Stimulated activated CD4-positive, alpha-beta T cell treated with anti-CD3 and anti-CD28 coated beads, Interleukin-4, amount 100 ng/mL, for 1 hour (primary cell): ENCODE results near the gene ZBTB12.
"Not testable (repeated sequence)": the region's sequence is repeated elsewhere in the genome, so short reads cannot be mapped to it uniquely, and the experiment has no call there.

ENCODE experiments used
- DNase-seq: peaks from one replicate; pipeline ENCODE4 v3.0.0-alpha.2; 2020

ZBTB12 gene

GRCh38 chr6:31871046-31871659 is 30.7 kb downstream of the ZBTB12 start:
- DNase-seq = no peak

GRCh38 chr6:31870385-31870921 is 31.4 kb downstream of the ZBTB12 start:
- no peak for DNase-seq

- DNase-seq = no peak
These were observed 32.5 kb downstream of the ZBTB12 start for GRCh38 chr6:31869343-31869742.

GRCh38 chr6:31868658-31868971 is 33.3 kb downstream of the ZBTB12 start:
- DNase-seq = not testable (repeated sequence)

- DNase-seq = no peak
These were observed 36.4 kb downstream of the ZBTB12 start for GRCh38 chr6:31865205-31866118.

- DNase-seq = no peak
These were observed 37.1 kb downstream of the ZBTB12 start for GRCh38 chr6:31864818-31865204.

GRCh38 chr6:31864123-31864562 is 37.7 kb downstream of the ZBTB12 start:
- not testable (repeated sequence) for DNase-seq

- DNase-seq = peak; percentile 97
These were observed 39.3 kb downstream of the ZBTB12 start, which contains the start of gene NEU1 for GRCh38 chr6:31862344-31863235. Gene NEU1 (minus strand): TSS chr6:31862821. CDS start chr6:31862776, 45 bp downstream.

GRCh38 chr6:31861919-31862343 is 40.0 kb downstream of the ZBTB12 start:
- DNase-seq = no peak

GRCh38 chr6:31861150-31861549 is 40.7 kb downstream of the ZBTB12 start:
- no peak for DNase-seq

- DNase-seq = no peak
These were observed 41.5 kb downstream of the ZBTB12 start for GRCh38 chr6:31860349-31860748.

- no peak for DNase-seq
These were observed 42.0 kb downstream of the ZBTB12 start for GRCh38 chr6:31859923-31860322.

GRCh38 chr6:31858707-31859106 is 43.2 kb downstream of the ZBTB12 start:
- no peak for DNase-seq

GRCh38 chr6:31857774-31858173 is 44.1 kb downstream of the ZBTB12 start:
- DNase-seq = not testable (repeated sequence)

GRCh38 chr6:31851980-31852718 is 49.7 kb downstream of the ZBTB12 start:
- DNase-seq = not testable (repeated sequence)

GRCh38 chr6:31851485-31851832 is 50.4 kb downstream of the ZBTB12 start:
- no peak for DNase-seq

GRCh38 chr6:31850765-31851484 is 51.0 kb downstream of the ZBTB12 start:
- DNase-seq = no peak
